Measurements from ENCODE around the gene GJD3.

GRCh38 chr17:40372031-40372430 is 7.5 kb upstream of the GJD3 start:
- no peak for TF ChIP-seq POLR2A (IDR thresholded peaks at IDR 0.05)
- no peak for TF ChIP-seq EP300 (IDR thresholded peaks at IDR 0.05)
- TF ChIP-seq, protein P1, sequence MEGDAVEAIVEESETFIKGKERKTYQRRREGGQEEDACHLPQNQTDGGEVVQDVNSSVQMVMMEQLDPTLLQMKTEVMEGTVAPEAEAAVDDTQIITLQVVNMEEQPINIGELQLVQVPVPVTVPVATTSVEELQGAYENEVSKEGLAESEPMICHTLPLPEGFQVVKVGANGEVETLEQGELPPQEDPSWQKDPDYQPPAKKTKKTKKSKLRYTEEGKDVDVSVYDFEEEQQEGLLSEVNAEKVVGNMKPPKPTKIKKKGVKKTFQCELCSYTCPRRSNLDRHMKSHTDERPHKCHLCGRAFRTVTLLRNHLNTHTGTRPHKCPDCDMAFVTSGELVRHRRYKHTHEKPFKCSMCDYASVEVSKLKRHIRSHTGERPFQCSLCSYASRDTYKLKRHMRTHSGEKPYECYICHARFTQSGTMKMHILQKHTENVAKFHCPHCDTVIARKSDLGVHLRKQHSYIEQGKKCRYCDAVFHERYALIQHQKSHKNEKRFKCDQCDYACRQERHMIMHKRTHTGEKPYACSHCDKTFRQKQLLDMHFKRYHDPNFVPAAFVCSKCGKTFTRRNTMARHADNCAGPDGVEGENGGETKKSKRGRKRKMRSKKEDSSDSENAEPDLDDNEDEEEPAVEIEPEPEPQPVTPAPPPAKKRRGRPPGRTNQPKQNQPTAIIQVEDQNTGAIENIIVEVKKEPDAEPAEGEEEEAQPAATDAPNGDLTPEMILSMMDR (IDR thresholded peaks at IDR 0.05) = no peak
- TF ChIP-seq POLR2AphosphoS5 (IDR thresholded peaks at IDR 0.05) = no peak
